PC-9 (cell line): ENCODE measurements around the gene PRKCA. TPM values are rescaled to one million over a fixed set of nuclear protein-coding genes. Genes with fewer than 3 reads are reported as not detected.

Experiments used
- BruUV-seq: library from RNA; stranded (reverse); fragments of 400-500 nt; replicated peaks from 2 replicates; lab custom pipeline; 2021; lab: Mats Ljungman, UMichigan
- CTCF ChIA-PET: fragments of 300-600 bp; sonication (Branson Sonifier 250); formaldehyde crosslinking; loops from one replicate; lab custom pipeline; 2022; ENCODE audit warnings: antibody characterized with exemption; lab: Charles Lee
- POLR2A ChIA-PET: fragments of 300-600 bp; sonication (Branson Sonifier 250); formaldehyde crosslinking; loops from one replicate; lab custom pipeline; 2022; ENCODE audit warnings: antibody characterized with exemption; ENCODE audit not compliant: unreplicated experiment; lab: Charles Lee
- DNase-seq, 2 experiments: peaks; one replicate each; pipeline versions ENCODE4 v3.0.0 to v3.0.0-alpha.2; 2015 to 2022; ENCODE audit warnings: mixed read lengths in 1 of 2
- H2AFZ ChIP-seq: fragments of 200-600 bp; sonication (generic); 2 replicates; pipeline ENCODE4 v1.8.1; 2017; ENCODE audit warnings: antibody characterized with exemption
- H3F3A ChIP-seq: fragments of 200-600 bp; sonication (generic); 2 replicates; pipeline ENCODE4 v1.8.1; 2017; ENCODE audit warnings: antibody characterized with exemption, mild to moderate bottlenecking, low read depth; ENCODE audit not compliant: insufficient read depth
- H3K27ac ChIP-seq: fragments of 200-600 bp; sonication (generic); 2 replicates; pipeline ENCODE4 v1.6.1; 2016; ENCODE audit warnings: mixed run types
- H3K27me3 ChIP-seq: fragments of 200-600 bp; sonication (generic); 2 replicates; pipeline ENCODE4 v1.6.1; 2016; ENCODE audit warnings: low read depth, mixed run types; ENCODE audit not compliant: insufficient read depth
- H3K36me3 ChIP-seq: fragments of 200-600 bp; sonication (generic); 2 replicates; pipeline ENCODE4 v1.6.1; 2016; ENCODE audit warnings: low read depth, mixed run types
- H3K4me1 ChIP-seq: fragments of 200-600 bp; sonication (generic); replicated peaks from 2 replicates; pipeline ENCODE4 v1.6.1; 2016; ENCODE audit warnings: mixed run types; ENCODE audit not compliant: insufficient read depth
- H3K4me2 ChIP-seq: fragments of 200-600 bp; sonication (generic); 2 replicates; pipeline ENCODE4 v1.6.1; 2017; ENCODE audit warnings: mixed run types
- H3K4me3 ChIP-seq: fragments of 200-600 bp; sonication (generic); 2 replicates; pipeline ENCODE4 v1.6.1; 2016; ENCODE audit warnings: mixed run types
- H3K79me2 ChIP-seq: fragments of 200-600 bp; sonication (generic); 2 replicates; pipeline ENCODE4 v1.6.1; 2017; ENCODE audit warnings: low read depth, mixed run types
- H3K9me2 ChIP-seq: fragments of 200-600 bp; sonication (generic); 2 replicates; pipeline ENCODE4 v1.8.1; 2017; ENCODE audit warnings: mild to moderate bottlenecking; ENCODE audit not compliant: insufficient read depth
- H3K9me3 ChIP-seq: fragments of 200-600 bp; sonication (generic); 2 replicates; pipeline ENCODE4 v1.8.1; 2016; ENCODE audit warnings: low read depth; ENCODE audit not compliant: insufficient read depth
- H4K20me1 ChIP-seq: fragments of 200-600 bp; sonication (generic); 2 replicates; pipeline ENCODE4 v1.8.1; 2017; ENCODE audit not compliant: insufficient read depth
- EZH2 ChIP-seq: fragments of 200-600 bp; sonication (generic); IDR thresholded peaks from 2 replicates; pipeline ENCODE4 v1.8.0; 2017; ENCODE audit warnings: antibody characterized with exemption, low read depth
- intact Hi-C: fragments of 100-400 bp; cut with micrococcal nuclease; formaldehyde crosslinking; loops from one replicate; pipeline ENCODE4 v1.10.0; 2022; ENCODE audit not compliant: unreplicated experiment
- total RNA-seq: library from RNA; stranded (reverse); gene quantifications from 2 replicates; pipeline ENCODE4 v1.2.3, GENCODE V29; 2021
- TF ChIP-seq, protein P1 (sequence below): fragments of 200-600 bp; sonication (generic); conservative IDR thresholded peaks from 2 replicates; pipeline ENCODE4 v1.6.1; 2017; ENCODE audit warnings: mixed run types, antibody characterized with exemption, mild to moderate bottlenecking, moderate library complexity

Gene PRKCA
- total RNA-seq, 1 experiment from 2014 or later: 23.1 TPM

DNA sequence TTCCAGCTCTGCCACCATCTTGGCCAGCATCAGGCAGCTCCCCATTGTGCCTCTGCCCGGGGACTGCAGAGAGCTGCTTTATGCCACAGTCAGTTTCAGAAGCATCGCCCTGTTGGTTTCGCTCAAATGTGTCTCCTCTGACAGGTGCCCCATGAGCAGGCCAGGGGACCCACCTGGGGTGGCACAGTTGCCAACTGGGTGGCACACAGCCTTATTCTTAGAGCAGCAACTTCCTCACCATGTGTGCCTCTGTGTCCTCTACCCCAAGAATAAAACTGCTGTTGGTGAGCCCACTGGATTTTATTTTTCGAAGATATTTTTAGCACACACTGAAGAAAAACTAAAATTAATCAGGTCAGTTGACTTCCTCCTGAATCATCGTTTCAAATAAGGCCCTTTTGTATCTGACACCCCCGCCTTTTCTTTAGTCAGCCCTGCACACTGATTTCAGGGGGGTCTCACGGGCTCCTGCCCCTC is 487.6 kb downstream of the PRKCA start:
- no peak overlapping the region for H3K4me3 ChIP-seq
- no peak overlapping the region for H3K27ac ChIP-seq
- no peaks in the 10 kb centered on the region for H3K79me2 ChIP-seq
- no peak overlapping the region for H2AFZ ChIP-seq
- no TSS peak for BruUV-seq
- H3K4me2 ChIP-seq: no peak overlapping the region
- no peaks in the 10 kb centered on the region for H3K4me1 ChIP-seq
- H4K20me1 ChIP-seq: no peaks in the 10 kb centered on the region
- no peaks in the 10 kb centered on the region for H3K27me3 ChIP-seq
- POLR2A ChIA-PET: no interaction called here
- no peak for TF ChIP-seq EZH2
- TF ChIP-seq, protein P1, sequence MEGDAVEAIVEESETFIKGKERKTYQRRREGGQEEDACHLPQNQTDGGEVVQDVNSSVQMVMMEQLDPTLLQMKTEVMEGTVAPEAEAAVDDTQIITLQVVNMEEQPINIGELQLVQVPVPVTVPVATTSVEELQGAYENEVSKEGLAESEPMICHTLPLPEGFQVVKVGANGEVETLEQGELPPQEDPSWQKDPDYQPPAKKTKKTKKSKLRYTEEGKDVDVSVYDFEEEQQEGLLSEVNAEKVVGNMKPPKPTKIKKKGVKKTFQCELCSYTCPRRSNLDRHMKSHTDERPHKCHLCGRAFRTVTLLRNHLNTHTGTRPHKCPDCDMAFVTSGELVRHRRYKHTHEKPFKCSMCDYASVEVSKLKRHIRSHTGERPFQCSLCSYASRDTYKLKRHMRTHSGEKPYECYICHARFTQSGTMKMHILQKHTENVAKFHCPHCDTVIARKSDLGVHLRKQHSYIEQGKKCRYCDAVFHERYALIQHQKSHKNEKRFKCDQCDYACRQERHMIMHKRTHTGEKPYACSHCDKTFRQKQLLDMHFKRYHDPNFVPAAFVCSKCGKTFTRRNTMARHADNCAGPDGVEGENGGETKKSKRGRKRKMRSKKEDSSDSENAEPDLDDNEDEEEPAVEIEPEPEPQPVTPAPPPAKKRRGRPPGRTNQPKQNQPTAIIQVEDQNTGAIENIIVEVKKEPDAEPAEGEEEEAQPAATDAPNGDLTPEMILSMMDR: no peak
- H3F3A ChIP-seq: no peaks in the 10 kb centered on the region
- CTCF ChIA-PET: no interaction called here
- no peaks in the 10 kb centered on the region for H3K9me2 ChIP-seq
- intact Hi-C loops: no loop called here
- no peaks in the 10 kb centered on the region for H3K9me3 ChIP-seq
- no peak for DNase-seq
- 0 out of 2 replicates have a peak, but pooled peaks cover 9% of the 10 kb centered on the region for H3K36me3 ChIP-seq

GRCh38 chr17:66790501-66791061 is 488.2 kb downstream of the PRKCA start:
- ChIA-PET POLR2A (no interaction called here), CTCF (no interaction called here)
- H3K4me1 ChIP-seq: no peaks in the 10 kb centered on the region
- intact Hi-C loops: no loop called here
- no peaks in the 10 kb centered on the region for H3K9me2 ChIP-seq
- no peaks in the 10 kb centered on the region for H3K27me3 ChIP-seq
- no peak overlapping the region for H3K4me3 ChIP-seq
- no peaks in the 10 kb centered on the region for H4K20me1 ChIP-seq
- H3F3A ChIP-seq: no peaks in the 10 kb centered on the region
- 0 out of 2 replicates have a peak, but pooled peaks cover 9% of the 10 kb centered on the region for H3K36me3 ChIP-seq
- TF ChIP-seq EZH2: no peak
- TF ChIP-seq, protein P1: no peak
- H3K27ac ChIP-seq: no peak overlapping the region
- no TSS peak for BruUV-seq
- H3K9me3 ChIP-seq: no peaks in the 10 kb centered on the region
- H3K79me2 ChIP-seq: no peaks in the 10 kb centered on the region
- no peak for DNase-seq
- no peak overlapping the region for H2AFZ ChIP-seq
- H3K4me2 ChIP-seq: no peak overlapping the region

GRCh38 chr17:66791347-66791746 is 488.9 kb downstream of the PRKCA start:
- no peaks in the 10 kb centered on the region for H3K27me3 ChIP-seq
- H3K27ac ChIP-seq: no peak overlapping the region
- no peak overlapping the region for H2AFZ ChIP-seq
- DNase-seq: no peak
- no peak overlapping the region for H3K4me3 ChIP-seq
- H3K36me3 ChIP-seq: 0 out of 2 replicates have a peak, but pooled peaks cover 9% of the 10 kb centered on the region
- no peaks in the 10 kb centered on the region for H3K79me2 ChIP-seq
- H4K20me1 ChIP-seq: no peaks in the 10 kb centered on the region
- no peaks in the 10 kb centered on the region for H3F3A ChIP-seq
- H3K9me3 ChIP-seq: no peaks in the 10 kb centered on the region
- no peak overlapping the region for H3K4me2 ChIP-seq
- intact Hi-C loops: no loop called here
- no TSS peak for BruUV-seq
- H3K9me2 ChIP-seq: no peaks in the 10 kb centered on the region
- TF ChIP-seq EZH2: no peak
- TF ChIP-seq, protein P1: no peak
- no peaks in the 10 kb centered on the region for H3K4me1 ChIP-seq
- ChIA-PET POLR2A (no interaction called here), CTCF (no interaction called here)
